H9 (cell line): ENCODE data around the gene FAM25A. TPM values are rescaled to one million over a fixed set of nuclear protein-coding genes. Genes with fewer than 3 reads are reported as not detected.

Experiments
- DNase-seq: peaks from one replicate; pipeline ENCODE4 v3.0.0-alpha.2; 2017
- H2AFZ ChIP-seq: one replicate; pipeline ENCODE4 v1.6.1; 2013; ENCODE audit warnings: mild to moderate bottlenecking, low read length, control low read depth, moderate library complexity
- H2AK5ac ChIP-seq: 2 replicates; pipeline ENCODE4 v1.6.1; 2013; ENCODE audit warnings: low read length, control low read depth, mixed read lengths; ENCODE audit not compliant: insufficient read length
- H2BK120ac ChIP-seq: one replicate; pipeline ENCODE4 v1.6.1; 2013; ENCODE audit warnings: low read depth, mild to moderate bottlenecking, low read length, control low read depth, inconsistent platforms; ENCODE audit not compliant: poor library complexity, severe bottlenecking
- H2BK12ac ChIP-seq: 2 replicates; pipeline ENCODE4 v1.6.1; 2013; ENCODE audit warnings: low read length, control low read depth, mixed read lengths, low read depth; ENCODE audit not compliant: insufficient read length
- H2BK15ac ChIP-seq: 2 replicates; pipeline ENCODE4 v1.6.1; 2013; ENCODE audit warnings: low read depth, low read length, control low read depth
- H2BK20ac ChIP-seq: one replicate; pipeline ENCODE4 v1.6.1; 2013; ENCODE audit warnings: low read depth, mild to moderate bottlenecking, low read length, control low read depth, inconsistent platforms; ENCODE audit not compliant: poor library complexity, severe bottlenecking
- H2BK5ac ChIP-seq: 2 replicates; pipeline ENCODE4 v1.6.1; 2013; ENCODE audit warnings: low read length, control low read depth, mixed read lengths; ENCODE audit not compliant: insufficient read length
- H3K14ac ChIP-seq: 2 replicates; pipeline ENCODE4 v1.6.1; 2013; ENCODE audit warnings: low read length, control low read depth; ENCODE audit not compliant: insufficient read depth
- H3K18ac ChIP-seq: 2 replicates; pipeline ENCODE4 v1.6.1; 2013; ENCODE audit warnings: low read depth, mild to moderate bottlenecking, mixed read lengths, low read length, control low read depth; ENCODE audit not compliant: insufficient read length
- H3K23ac ChIP-seq: 2 replicates; pipeline ENCODE4 v1.6.1; 2013; ENCODE audit warnings: low read length, control low read depth, mixed read lengths, low read depth; ENCODE audit not compliant: insufficient read length
- H3K23me2 ChIP-seq: 2 replicates; pipeline ENCODE4 v1.6.1; 2013; ENCODE audit warnings: low read depth, mild to moderate bottlenecking, mixed read lengths, low read length, control low read depth; ENCODE audit not compliant: insufficient read length, poor library complexity, severe bottlenecking
- H3K27ac ChIP-seq: 2 replicates; pipeline ENCODE4 v1.5.1; 2013; ENCODE audit warnings: low read length, control low read depth, mixed read lengths, low read depth; ENCODE audit not compliant: insufficient read length
- H3K27me3 ChIP-seq: 2 replicates; pipeline ENCODE4 v1.6.1; 2013; ENCODE audit warnings: low read length, control low read depth, inconsistent platforms; ENCODE audit not compliant: insufficient read depth
- H3K4ac ChIP-seq: 2 replicates; pipeline ENCODE4 v1.6.1; 2013; ENCODE audit warnings: low read depth, mild to moderate bottlenecking, control low read depth, inconsistent platforms, low read length, moderate library complexity
- H3K4me1 ChIP-seq: 2 replicates; pipeline ENCODE4 v1.6.1; 2013; ENCODE audit warnings: low read length, control low read depth, inconsistent platforms; ENCODE audit not compliant: insufficient read depth
- H3K4me2 ChIP-seq: 2 replicates; pipeline ENCODE4 v1.6.1; 2013; ENCODE audit warnings: low read length, control low read depth, mixed read lengths; ENCODE audit not compliant: insufficient read length, insufficient read depth
- H3K56ac ChIP-seq: 2 replicates; pipeline ENCODE4 v1.6.1; 2013; ENCODE audit warnings: low read depth, mild to moderate bottlenecking, mixed read lengths, low read length, control low read depth; ENCODE audit not compliant: insufficient read length
- H3K79me1 ChIP-seq: 2 replicates; pipeline ENCODE4 v1.6.1; 2013; ENCODE audit warnings: low read depth, mild to moderate bottlenecking, moderate library complexity, low read length, control low read depth, inconsistent platforms; ENCODE audit not compliant: insufficient read depth, poor library complexity, severe bottlenecking
- H3K79me2 ChIP-seq: 2 replicates; pipeline ENCODE4 v1.6.1; 2013; ENCODE audit warnings: low read length, control low read depth, inconsistent platforms; ENCODE audit not compliant: insufficient read depth
- H3K9ac ChIP-seq: 2 replicates; pipeline ENCODE4 v1.6.1; 2013; ENCODE audit warnings: low read length, control low read depth, mixed read lengths; ENCODE audit not compliant: insufficient read length; ENCODE audit errors: extremely low read depth
- H3K9me3 ChIP-seq: one replicate; pipeline ENCODE4 v1.6.1; 2013; ENCODE audit warnings: low read depth, low read length, inconsistent platforms; ENCODE audit not compliant: control insufficient read depth
- H3T11ph ChIP-seq: one replicate; pipeline ENCODE4 v1.6.1; 2013; ENCODE audit warnings: mild to moderate bottlenecking, low read length, control low read depth, inconsistent platforms
- H4K20me1 ChIP-seq: one replicate; pipeline ENCODE4 v1.6.1; 2013; ENCODE audit not compliant: control insufficient read depth, insufficient read length, insufficient read depth
- H4K5ac ChIP-seq: 2 replicates; pipeline ENCODE4 v1.6.1; 2013; ENCODE audit warnings: low read depth, mild to moderate bottlenecking, mixed read lengths, low read length, control low read depth; ENCODE audit not compliant: insufficient read length
- H4K8ac ChIP-seq: replicated peaks from 2 replicates; pipeline ENCODE4 v1.6.1; 2013; ENCODE audit warnings: low read length, control low read depth, mixed read lengths, low read depth; ENCODE audit not compliant: insufficient read length
- H4K91ac ChIP-seq: 2 replicates; pipeline ENCODE4 v1.6.1; 2013; ENCODE audit warnings: low read depth, mild to moderate bottlenecking, moderate library complexity, mixed read lengths, low read length, control low read depth; ENCODE audit not compliant: insufficient read length
- H3K27ac Mint-ChIP-seq, 3 experiments: 2 replicates in 2 of 3; 3 replicates in 1 of 3; pipeline ENCODE4 v1.8.0; 2020 to 2021; ENCODE audit warnings: mixed read lengths in 3 of 3, mild to moderate bottlenecking in 1 of 3, moderate library complexity in 1 of 3
- H3K27me3 Mint-ChIP-seq: 2 replicates; pipeline ENCODE4 v1.8.0; 2021; ENCODE audit warnings: low read depth, mild to moderate bottlenecking, moderate library complexity, mixed read lengths
- H3K36me3 Mint-ChIP-seq, 3 experiments: 2 replicates in 2 of 3; 3 replicates in 1 of 3; pipeline ENCODE4 v1.8.0; 2020 to 2021; ENCODE audit warnings: low read depth in 3 of 3, mixed read lengths in 3 of 3; ENCODE audit not compliant: insufficient read depth in 1 of 3
- H3K4me1 Mint-ChIP-seq, 2 experiments: 2 replicates each; pipeline ENCODE4 v1.8.0; 2020; ENCODE audit warnings: mixed read lengths in 2 of 2
- H3K4me3 Mint-ChIP-seq, 2 experiments: 2 replicates in 1 of 2; 3 replicates in 1 of 2; pipeline ENCODE4 v1.8.0; 2020 to 2021; ENCODE audit warnings: mild to moderate bottlenecking in 2 of 2, mixed read lengths in 2 of 2, moderate library complexity in 1 of 2
- H3K9me3 Mint-ChIP-seq, 2 experiments: 2 replicates in 1 of 2; 3 replicates in 1 of 2; pipeline ENCODE4 v1.8.0; 2020; ENCODE audit warnings: mild to moderate bottlenecking in 2 of 2, mixed read lengths in 2 of 2, moderate library complexity in 1 of 2
- WGBS: extraction: QIAGEN DNeasy Blood & Tissue Kit; methylation state at CpG from one replicate; pipeline ENCODE4 v1.1.7; 2013; ENCODE audit warnings: missing lambda C conversion rate, low lambda C conversion rate, mixed read lengths; ENCODE audit not compliant: insufficient read length; ENCODE audit errors: extremely low coverage; 5-methylcytosine and 5-hydroxymethylcytosine counted together
- total RNA-seq: library from RNA; stranded (reverse); gene quantifications from 2 replicates; pipeline ENCODE4 v1.2.1, GENCODE V29; 2021
- TF ChIP-seq, protein P1 (sequence below): fragments of 200-600 bp; sonication (generic); conservative IDR thresholded peaks from 3 replicates; pipeline ENCODE4 v1.8.0; 2021; ENCODE audit warnings: antibody characterized with exemption, mild to moderate bottlenecking

FAM25A gene
- total RNA-seq, 1 experiment from 2014 or later = not detected

DNA sequence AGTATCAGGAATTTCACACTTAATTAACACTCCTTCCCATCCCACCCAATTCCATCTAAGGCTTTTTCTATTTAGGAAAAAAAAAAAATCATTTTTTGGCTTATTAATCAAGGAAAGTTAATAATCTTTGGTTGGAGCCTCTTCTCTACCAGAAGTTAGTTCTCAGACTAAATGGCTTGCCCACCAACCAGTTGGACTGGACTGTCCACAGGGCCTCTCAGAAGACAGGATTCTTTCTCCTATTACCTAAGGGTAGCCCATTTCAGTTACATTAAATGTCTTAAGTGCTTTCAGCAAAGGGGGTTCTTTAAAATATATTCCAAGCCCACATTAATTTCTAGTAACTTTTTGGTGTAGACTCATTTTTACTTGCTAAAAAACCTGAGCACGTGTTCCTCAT lies 39.3 kb downstream of the FAM25A start:
- no peaks in the 10 kb centered on the region for H3K4me1 Mint-ChIP-seq

More for the DNA sequence above, 39.3 kb downstream of the FAM25A start:
- Histone ChIP-seq H3K18ac (no peak overlapping the region), H3K4ac (no peak overlapping the region), H2BK120ac (no peak overlapping the region), H3K14ac (no peak overlapping the region), H2BK20ac (no peak overlapping the region), H3K56ac (no peak overlapping the region), H3K4me2 (no peak overlapping the region), H2BK12ac (no peak overlapping the region), H3K4me1 (no peaks in the 10 kb centered on the region), H3K23ac (no peak overlapping the region), H3K27ac (no peak overlapping the region), H4K91ac (no peak overlapping the region), H2AFZ (no peak overlapping the region), H3K9ac (no peak overlapping the region), H3K23me2 (no peaks in the 10 kb centered on the region), H4K20me1 (no peaks in the 10 kb centered on the region), H3K9me3 (no peaks in the 10 kb centered on the region), H4K5ac (no peak overlapping the region), H3K27me3 (no peaks in the 10 kb centered on the region), H3K79me2 (no peaks in the 10 kb centered on the region), H2AK5ac (no peak overlapping the region), H2BK5ac (no peak overlapping the region), H4K8ac (no peak overlapping the region), H3T11ph (no peak overlapping the region), H2BK15ac (no peak overlapping the region), H3K79me1 (no peaks in the 10 kb centered on the region)
- no peak for DNase-seq
- no peak overlapping the region for H3K27ac Mint-ChIP-seq
- TF ChIP-seq, protein P1, sequence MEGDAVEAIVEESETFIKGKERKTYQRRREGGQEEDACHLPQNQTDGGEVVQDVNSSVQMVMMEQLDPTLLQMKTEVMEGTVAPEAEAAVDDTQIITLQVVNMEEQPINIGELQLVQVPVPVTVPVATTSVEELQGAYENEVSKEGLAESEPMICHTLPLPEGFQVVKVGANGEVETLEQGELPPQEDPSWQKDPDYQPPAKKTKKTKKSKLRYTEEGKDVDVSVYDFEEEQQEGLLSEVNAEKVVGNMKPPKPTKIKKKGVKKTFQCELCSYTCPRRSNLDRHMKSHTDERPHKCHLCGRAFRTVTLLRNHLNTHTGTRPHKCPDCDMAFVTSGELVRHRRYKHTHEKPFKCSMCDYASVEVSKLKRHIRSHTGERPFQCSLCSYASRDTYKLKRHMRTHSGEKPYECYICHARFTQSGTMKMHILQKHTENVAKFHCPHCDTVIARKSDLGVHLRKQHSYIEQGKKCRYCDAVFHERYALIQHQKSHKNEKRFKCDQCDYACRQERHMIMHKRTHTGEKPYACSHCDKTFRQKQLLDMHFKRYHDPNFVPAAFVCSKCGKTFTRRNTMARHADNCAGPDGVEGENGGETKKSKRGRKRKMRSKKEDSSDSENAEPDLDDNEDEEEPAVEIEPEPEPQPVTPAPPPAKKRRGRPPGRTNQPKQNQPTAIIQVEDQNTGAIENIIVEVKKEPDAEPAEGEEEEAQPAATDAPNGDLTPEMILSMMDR = no peak
- H3K36me3 Mint-ChIP-seq = peaks cover 26 to 71% (median 59%) of the 10 kb centered on the region in 3 experiments
- H3K9me3 Mint-ChIP-seq = no peaks in the 10 kb centered on the region
- H3K4me3 Mint-ChIP-seq = no peak overlapping the region
- no CpG with 5 or more reads among the region's 1 CpG for WGBS
- H3K27me3 Mint-ChIP-seq = no peaks in the 10 kb centered on the region
